Hepatocyte (in vitro differentiated cells): ENCODE data around the gene CDR2L. TPM values are rescaled to one million over a fixed set of nuclear protein-coding genes. Genes with fewer than 3 reads are reported as not detected.

Source experiments
- DNase-seq: peaks from one replicate; pipeline ENCODE4 v3.0.0-alpha.2; 2016; ENCODE audit warnings: low spot score
- H2AFZ ChIP-seq: fragments of 200-600 bp; sonication (generic); 2 replicates; pipeline ENCODE4 v1.6.0; 2016; ENCODE audit warnings: antibody characterized with exemption, mild to moderate bottlenecking
- H3K27ac ChIP-seq: fragments of 200-600 bp; sonication (generic); 2 replicates; pipeline ENCODE4 v1.5.1; 2016; ENCODE audit warnings: mild to moderate bottlenecking
- H3K27me3 ChIP-seq: fragments of 200-600 bp; sonication (generic); 2 replicates; pipeline ENCODE4 v1.6.1; 2016
- H3K36me3 ChIP-seq: fragments of 200-600 bp; sonication (generic); replicated peaks from 2 replicates; pipeline ENCODE4 v1.5.1; 2016; ENCODE audit warnings: low read depth; ENCODE audit not compliant: insufficient read depth
- H3K4me1 ChIP-seq: fragments of 200-600 bp; sonication (generic); 2 replicates; pipeline ENCODE4 v1.5.1; 2016; ENCODE audit warnings: mild to moderate bottlenecking, moderate library complexity; ENCODE audit not compliant: insufficient read depth
- H3K4me2 ChIP-seq: fragments of 200-600 bp; sonication (generic); 2 replicates; pipeline ENCODE4 v1.6.0; 2016
- H3K4me3 ChIP-seq: fragments of 200-600 bp; sonication (generic); 2 replicates; pipeline ENCODE4 v1.5.1; 2016; ENCODE audit warnings: mild to moderate bottlenecking
- H3K79me2 ChIP-seq: fragments of 200-600 bp; sonication (generic); 2 replicates; pipeline ENCODE4 v1.6.0; 2017; ENCODE audit warnings: mild to moderate bottlenecking
- H3K9me2 ChIP-seq: fragments of 200-600 bp; sonication (generic); replicated peaks from 2 replicates; pipeline ENCODE4 v1.6.0; 2017; ENCODE audit warnings: mild to moderate bottlenecking; ENCODE audit not compliant: insufficient read depth
- H3K9me3 ChIP-seq: fragments of 200-600 bp; sonication (generic); 2 replicates; pipeline ENCODE4 v1.5.1; 2016; ENCODE audit warnings: low read depth, mild to moderate bottlenecking
- H4K20me1 ChIP-seq: fragments of 200-600 bp; sonication (generic); 2 replicates; pipeline ENCODE4 v1.6.0; 2016; ENCODE audit warnings: mild to moderate bottlenecking; ENCODE audit not compliant: insufficient read depth, poor library complexity, severe bottlenecking
- EZH2 ChIP-seq: fragments of 200-600 bp; sonication (generic); IDR thresholded peaks from 2 replicates; pipeline ENCODE4 v1.6.1; 2016; ENCODE audit warnings: antibody characterized with exemption, mild to moderate bottlenecking, borderline replicate concordance
- EZH2phosphoT487 ChIP-seq: fragments of 200-600 bp; sonication (generic); IDR thresholded peaks from one replicate; pipeline ENCODE4 v1.6.1; 2018; ENCODE audit warnings: antibody characterized with exemption, mild to moderate bottlenecking, low read depth, moderate library complexity; ENCODE audit not compliant: unreplicated experiment, severe bottlenecking
- WGBS: methylation state at CpG from one replicate; pipeline ENCODE4 v1.1.6; 2016; ENCODE audit warnings: low lambda C conversion rate; ENCODE audit errors: missing lambda C conversion rate; 5-methylcytosine and 5-hydroxymethylcytosine counted together
- polyA plus RNA-seq: library from polyadenylated mRNA; unstranded; fragments of >200 nt; fragmentation: Nextera tagmentation; extraction: Ambion mirVana; gene quantifications from 2 replicates; pipeline ENCODE4 v1.2.1, GENCODE V29; 2016
- total RNA-seq: library from RNA; depleted of rRNA; stranded (reverse); fragments of >200 nt; gene quantifications from 2 replicates; pipeline ENCODE4 v1.2.3, GENCODE V29; 2014
- TF ChIP-seq, protein P1 (sequence below): fragments of 200-600 bp; sonication (generic); IDR thresholded peaks from 2 replicates; pipeline ENCODE4 v1.5.1; 2016; ENCODE audit warnings: antibody characterized with exemption, mild to moderate bottlenecking; ENCODE audit not compliant: poor library complexity

Gene CDR2L
- total and polyA plus RNA-seq, 2 experiments from 2014 or later = 16.4 to 17.0 TPM

DNA sequence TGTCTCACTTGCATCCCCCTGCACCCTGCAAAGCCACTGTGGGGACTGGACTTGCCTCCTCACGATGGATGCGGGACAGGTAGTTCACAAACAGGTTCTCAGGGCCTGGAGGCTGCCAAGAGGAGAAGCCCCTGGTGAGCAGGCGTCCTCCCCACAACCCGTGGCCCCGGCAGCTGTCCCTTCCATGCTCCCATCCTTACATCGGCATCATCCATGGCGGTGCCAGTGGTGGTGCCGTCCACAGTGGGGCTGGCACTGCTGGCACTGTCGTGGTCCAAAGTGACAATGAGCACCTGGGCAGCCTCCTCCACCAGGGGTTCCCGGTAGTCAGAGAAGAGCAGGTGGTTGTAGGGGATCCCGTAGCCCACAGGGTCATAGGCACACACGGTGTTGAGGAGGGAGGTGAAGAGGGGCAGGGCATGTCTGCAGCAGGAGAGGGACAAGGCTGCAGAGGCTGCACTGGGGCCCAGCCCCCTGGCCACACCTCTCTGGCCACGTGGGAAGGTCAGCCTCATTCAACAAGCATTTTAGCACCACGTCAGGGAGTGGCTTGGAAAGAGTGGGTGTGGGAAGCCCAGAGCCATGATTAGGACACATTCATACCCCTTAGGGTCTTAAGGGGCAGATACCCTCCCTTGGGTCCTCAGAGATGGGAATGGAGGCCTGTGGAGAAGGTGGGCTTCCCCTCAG, 27.5 kb upstream of the CDR2L start:
- no peaks in the 10 kb centered on the region for H3K79me2 ChIP-seq
- no peaks in the 10 kb centered on the region for H3K36me3 ChIP-seq
- TF ChIP-seq EZH2phosphoT487 = no peak
- TF ChIP-seq, protein P1, sequence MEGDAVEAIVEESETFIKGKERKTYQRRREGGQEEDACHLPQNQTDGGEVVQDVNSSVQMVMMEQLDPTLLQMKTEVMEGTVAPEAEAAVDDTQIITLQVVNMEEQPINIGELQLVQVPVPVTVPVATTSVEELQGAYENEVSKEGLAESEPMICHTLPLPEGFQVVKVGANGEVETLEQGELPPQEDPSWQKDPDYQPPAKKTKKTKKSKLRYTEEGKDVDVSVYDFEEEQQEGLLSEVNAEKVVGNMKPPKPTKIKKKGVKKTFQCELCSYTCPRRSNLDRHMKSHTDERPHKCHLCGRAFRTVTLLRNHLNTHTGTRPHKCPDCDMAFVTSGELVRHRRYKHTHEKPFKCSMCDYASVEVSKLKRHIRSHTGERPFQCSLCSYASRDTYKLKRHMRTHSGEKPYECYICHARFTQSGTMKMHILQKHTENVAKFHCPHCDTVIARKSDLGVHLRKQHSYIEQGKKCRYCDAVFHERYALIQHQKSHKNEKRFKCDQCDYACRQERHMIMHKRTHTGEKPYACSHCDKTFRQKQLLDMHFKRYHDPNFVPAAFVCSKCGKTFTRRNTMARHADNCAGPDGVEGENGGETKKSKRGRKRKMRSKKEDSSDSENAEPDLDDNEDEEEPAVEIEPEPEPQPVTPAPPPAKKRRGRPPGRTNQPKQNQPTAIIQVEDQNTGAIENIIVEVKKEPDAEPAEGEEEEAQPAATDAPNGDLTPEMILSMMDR = no peak
- no peak for TF ChIP-seq EZH2
- no peak for DNase-seq
- H3K9me3 ChIP-seq = no peaks in the 10 kb centered on the region
- no peaks in the 10 kb centered on the region for H4K20me1 ChIP-seq
- H3K27me3 ChIP-seq = no peaks in the 10 kb centered on the region
- no peaks in the 10 kb centered on the region for H3K9me2 ChIP-seq
- no peaks in the 10 kb centered on the region for H3K4me1 ChIP-seq
- H3K4me3 ChIP-seq = no peak overlapping the region
- no peak overlapping the region for H2AFZ ChIP-seq
- H3K27ac ChIP-seq = no peak overlapping the region
- H3K4me2 ChIP-seq = no peak overlapping the region
- 78% methylated on average over 14 of the region's 14 CpGs for WGBS

DNA sequence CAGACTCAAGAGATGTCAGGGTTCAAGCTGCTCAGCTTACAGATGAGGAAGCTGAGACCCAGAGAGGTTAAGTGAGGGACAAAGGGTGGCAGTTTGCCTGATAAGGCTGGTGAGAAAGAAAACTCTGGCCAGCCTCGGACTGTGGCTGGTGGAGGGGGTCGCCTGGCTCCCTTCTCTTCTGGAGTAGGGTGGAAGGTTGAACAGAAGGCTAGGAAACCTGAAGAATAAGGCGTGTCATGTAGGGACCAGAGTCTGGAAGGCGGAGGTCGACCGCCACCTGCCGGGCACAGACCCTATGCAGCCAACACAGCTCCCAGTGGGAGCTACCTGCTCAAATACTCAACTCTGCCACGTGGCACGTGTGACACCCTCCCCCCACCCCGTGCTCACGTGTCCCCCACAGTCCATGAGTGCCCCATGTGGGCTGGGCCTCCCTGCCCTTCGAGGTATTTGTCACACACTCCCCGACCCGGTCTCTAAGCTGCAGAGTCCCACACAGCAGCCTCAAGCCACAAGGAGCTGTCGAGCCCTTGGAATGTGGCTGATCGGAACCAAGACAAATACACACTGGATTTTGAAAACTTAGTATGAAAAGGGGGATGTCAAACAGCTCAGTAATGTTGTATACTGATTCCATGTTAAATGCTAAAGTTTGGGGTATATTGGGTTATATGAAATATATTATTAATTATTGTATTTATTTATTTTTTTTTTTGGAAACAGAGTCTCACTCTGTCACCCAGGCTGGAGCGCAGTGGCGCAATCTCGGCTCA, 26.7 kb upstream of the CDR2L start:
- Histone ChIP-seq H3K27me3 (no peaks in the 10 kb centered on the region), H2AFZ (no peak overlapping the region), H3K9me2 (no peaks in the 10 kb centered on the region), H3K4me2 (no peak overlapping the region), H3K36me3 (no peaks in the 10 kb centered on the region), H3K27ac (no peak overlapping the region), H3K4me3 (no peak overlapping the region), H4K20me1 (no peaks in the 10 kb centered on the region), H3K4me1 (no peaks in the 10 kb centered on the region), H3K79me2 (no peaks in the 10 kb centered on the region), H3K9me3 (no peaks in the 10 kb centered on the region)
- peak; percentile 87 for DNase-seq
- WGBS = 47% methylated on average over 15 of the region's 19 CpGs
- no peak for TF ChIP-seq EZH2phosphoT487
- TF ChIP-seq, protein P1 = peak; percentile 57
- no peak for TF ChIP-seq EZH2

DNA sequence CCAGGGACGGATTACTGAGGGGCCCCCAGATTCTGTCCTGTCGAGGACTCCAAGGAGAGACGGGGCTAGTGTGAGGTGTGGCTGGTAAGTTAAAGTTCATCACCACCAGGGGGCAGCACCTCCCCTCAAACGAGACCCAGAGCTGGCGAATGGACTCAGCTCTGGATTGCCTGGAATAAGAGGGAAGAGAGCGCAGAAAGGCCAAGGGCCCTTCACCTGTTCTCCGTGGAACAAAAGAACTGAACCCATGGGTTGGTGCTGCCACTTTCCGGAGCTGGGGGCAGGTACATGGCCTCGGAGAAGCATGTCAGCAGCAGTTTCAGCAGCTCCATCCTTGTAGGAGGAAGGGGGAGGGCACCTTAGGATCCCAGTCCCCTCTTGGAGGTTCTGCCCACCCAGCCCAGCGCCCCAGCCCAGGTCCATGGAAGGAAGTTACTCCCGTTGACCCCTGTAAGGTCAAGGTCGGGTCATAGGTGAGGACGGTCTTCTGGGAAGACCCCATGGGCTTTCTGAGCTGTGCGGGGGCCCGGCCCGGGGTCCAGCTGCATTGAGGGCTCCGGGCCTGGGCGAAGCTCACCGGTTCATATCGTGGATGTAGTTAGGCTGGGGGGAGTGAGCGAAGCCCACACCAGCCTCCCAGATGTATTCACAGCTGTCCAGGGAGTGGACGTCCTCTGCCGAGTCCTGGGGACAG, 25.6 kb upstream of the CDR2L start:
- no peaks in the 10 kb centered on the region for H3K27me3 ChIP-seq
- H3K9me2 ChIP-seq = no peaks in the 10 kb centered on the region
- no peak overlapping the region for H3K4me3 ChIP-seq
- H3K9me3 ChIP-seq = no peaks in the 10 kb centered on the region
- TF ChIP-seq EZH2phosphoT487 = no peak
- TF ChIP-seq, protein P1 = peak; percentile 73
- H4K20me1 ChIP-seq = no peaks in the 10 kb centered on the region
- no peaks in the 10 kb centered on the region for H3K4me1 ChIP-seq
- H3K4me2 ChIP-seq = no peak overlapping the region
- no peak overlapping the region for H2AFZ ChIP-seq
- 56% methylated on average over 23 of the region's 23 CpGs for WGBS
- DNase-seq = peak; percentile 94
- no peak overlapping the region for H3K27ac ChIP-seq
- no peaks in the 10 kb centered on the region for H3K79me2 ChIP-seq
- H3K36me3 ChIP-seq = no peaks in the 10 kb centered on the region
